ENCODE data around the gene CELSR2.

The CELSR2 gene

GRCh38 chr1:109249654-109250401, 489 bp downstream of the CELSR2 start:
- in situ Hi-C loops (cut with MboI; ENCODE audit: low sequenced_read_pairs) = no loop called here

GRCh38 chr1:109250454-109251276, 1.3 kb downstream of the CELSR2 start:
- in situ Hi-C loops (cut with MboI; ENCODE audit: low sequenced_read_pairs) = no loop called here

GRCh38 chr1:109251277-109252166, 2.2 kb downstream of the CELSR2 start:
- in situ Hi-C loops (cut with MboI; ENCODE audit: low sequenced_read_pairs) = no loop called here

GRCh38 chr1:109252167-109252892, 3.0 kb downstream of the CELSR2 start:
- in situ Hi-C loops (cut with MboI; ENCODE audit: low sequenced_read_pairs) = no loop called here

GRCh38 chr1:109252893-109253802, 3.8 kb downstream of the CELSR2 start:
- in situ Hi-C loops (cut with MboI; ENCODE audit: low sequenced_read_pairs) = no loop called here

- in situ Hi-C loops (cut with MboI; ENCODE audit: low sequenced_read_pairs) = no loop called here
Measured at GRCh38 chr1:109253803-109254620, 4.7 kb downstream of the CELSR2 start.

- in situ Hi-C loops (cut with MboI; ENCODE audit: low sequenced_read_pairs) = no loop called here
Measured at GRCh38 chr1:109254621-109255096, 5.3 kb downstream of the CELSR2 start.

GRCh38 chr1:109255097-109255651, 5.8 kb downstream of the CELSR2 start:
- in situ Hi-C loops (cut with MboI; ENCODE audit: low sequenced_read_pairs) = no loop called here

- in situ Hi-C loops (cut with MboI; ENCODE audit: low sequenced_read_pairs) = no loop called here
Measured at GRCh38 chr1:109255678-109256077, 6.3 kb downstream of the CELSR2 start.

GRCh38 chr1:109256085-109256484, 6.7 kb downstream of the CELSR2 start:
- in situ Hi-C loops (cut with MboI; ENCODE audit: low sequenced_read_pairs) = no loop called here

- in situ Hi-C loops (cut with MboI; ENCODE audit: low sequenced_read_pairs) = no loop called here
Measured at GRCh38 chr1:109256971-109257681, 7.8 kb downstream of the CELSR2 start.

GRCh38 chr1:109257682-109258421, 8.5 kb downstream of the CELSR2 start:
- in situ Hi-C loops (cut with MboI; ENCODE audit: low sequenced_read_pairs) = no loop called here

GRCh38 chr1:109258481-109259466, 9.4 kb downstream of the CELSR2 start:
- in situ Hi-C loops (cut with MboI; ENCODE audit: low sequenced_read_pairs) = no loop called here

- in situ Hi-C loops (cut with MboI; ENCODE audit: low sequenced_read_pairs) = loop anchor here (10.0 kb wide), 1 partner anchor 275 kb away; the partner anchor contains the start of gene GPR61
Measured at GRCh38 chr1:109259674-109260557, 10.6 kb downstream of the CELSR2 start.

Data from HL-60/S4 treated with retinoic acid at 250 ng/mL for 4 days and 3 days (cell line).